HEK293 (cell line): ENCODE results near the gene C2CD4A.

ENCODE experiments used
- CTCF ChIA-PET: fragments of 350-600 bp; formaldehyde crosslinking; extraction: SDS; loops from one replicate; lab custom pipeline; 2021; ENCODE audit warnings: antibody characterized with exemption; lab: Yijun Ruan, JAX
- POLR2A ChIA-PET: fragments of 300-600 bp; formaldehyde crosslinking; extraction: SDS; loops from one replicate; lab custom pipeline; 2020; ENCODE audit warnings: antibody characterized with exemption, inconsistent platforms; lab: Yijun Ruan, JAX
- H3K27ac ChIP-seq: fragments of 200-500 bp; sonication (Bioruptor generic); 2 replicates; pipeline ENCODE4 v1.5.1; 2014; ENCODE audit warnings: low read depth, low read length, control low read depth, inconsistent platforms; ENCODE audit errors: extremely low read depth
- H3K36me3 ChIP-seq, 2 experiments: fragments of 200-500 bp in 1 of 2; sonication (Bioruptor generic) in 1 of 2; 1 replicate in 1 of 2; 2 replicates in 1 of 2; pipeline ENCODE4 v1.5.1; 2014 to 2017; ENCODE audit warnings: inconsistent platforms in 2 of 2, low read length in 2 of 2; ENCODE audit not compliant: control insufficient read depth in 2 of 2, insufficient read depth in 1 of 2
- H3K4me1 ChIP-seq: fragments of 200-500 bp; sonication (Bioruptor generic); 2 replicates; pipeline ENCODE4 v1.5.1; 2014; ENCODE audit warnings: mild to moderate bottlenecking, low read length, inconsistent platforms; ENCODE audit not compliant: control insufficient read depth, insufficient read depth
- H3K4me3 ChIP-seq: 2 replicates; pipeline ENCODE4 v1.5.1; 2011; ENCODE audit warnings: low read depth, mild to moderate bottlenecking, control low read depth, low read length, moderate library complexity
- H3K9me3 ChIP-seq: fragments of 200-500 bp; sonication (Bioruptor generic); 2 replicates; pipeline ENCODE4 v1.5.1; 2014; ENCODE audit warnings: low read depth, low read length, inconsistent platforms; ENCODE audit not compliant: control insufficient read depth, insufficient read depth
- AEBP2 ChIP-seq: fragments of 450-650 bp; formaldehyde crosslinking; IDR thresholded peaks from 2 replicates; pipeline ENCODE4 v1.5.1; 2016; ENCODE audit warnings: missing biosample characterization, missing genetic modification characterization, borderline replicate concordance
- EGR2 ChIP-seq: fragments of 450-650 bp; formaldehyde crosslinking; IDR thresholded peaks from 2 replicates; pipeline ENCODE4 v1.5.1; 2016; ENCODE audit warnings: low read depth, missing biosample characterization, missing genetic modification characterization
- ELK4 ChIP-seq: IDR thresholded peaks from 2 replicates; pipeline ENCODE4 v1.6.1; 2011; ENCODE audit warnings: mild to moderate bottlenecking, low read depth, low read length, borderline replicate concordance
- MEIS1 ChIP-seq: sonication (generic); formaldehyde crosslinking; IDR thresholded peaks from 2 replicates; pipeline ENCODE4 v1.8.1; 2022; ENCODE audit warnings: missing genetic modification reagents, mild to moderate bottlenecking, borderline replicate concordance
- PRDM6 ChIP-seq: fragments of 450-650 bp; formaldehyde crosslinking; IDR thresholded peaks from 2 replicates; pipeline ENCODE4 v1.5.1; 2017; ENCODE audit warnings: missing biosample characterization, missing genetic modification characterization
- SCRT1 ChIP-seq: fragments of 450-650 bp; formaldehyde crosslinking; IDR thresholded peaks from 2 replicates; pipeline ENCODE4 v1.5.1; 2016; ENCODE audit warnings: missing biosample characterization, missing genetic modification characterization, borderline replicate concordance
- SCRT2 ChIP-seq: fragments of 450-650 bp; formaldehyde crosslinking; IDR thresholded peaks from 2 replicates; pipeline ENCODE4 v1.5.1; 2016; ENCODE audit warnings: missing biosample characterization, missing genetic modification characterization
- SETDB1 ChIP-seq: IDR thresholded peaks from one replicate; pipeline ENCODE4 v1.6.1; 2017; ENCODE audit warnings: mild to moderate bottlenecking, low read length, moderate library complexity, mixed read lengths; ENCODE audit not compliant: insufficient read length
- TRIM28 ChIP-seq: IDR thresholded peaks from 2 replicates; pipeline ENCODE4 v1.6.1; 2011; ENCODE audit warnings: low read length, control low read depth, borderline replicate concordance
- ZEB2 ChIP-seq: fragments of 450-650 bp; formaldehyde crosslinking; IDR thresholded peaks from 2 replicates; pipeline ENCODE4 v1.5.1; 2016; ENCODE audit warnings: missing biosample characterization, missing genetic modification characterization
- ZNF280C ChIP-seq: fragments of 450-650 bp; formaldehyde crosslinking; IDR thresholded peaks from 2 replicates; pipeline ENCODE4 v1.5.1; 2016; ENCODE audit warnings: missing biosample characterization, missing genetic modification characterization
- ZNF335 ChIP-seq: fragments of 450-650 bp; formaldehyde crosslinking; conservative IDR thresholded peaks from 2 replicates; pipeline ENCODE4 v1.5.1; 2016; ENCODE audit warnings: missing biosample characterization, missing genetic modification characterization
- ZNF530 ChIP-seq: fragments of 450-650 bp; formaldehyde crosslinking; IDR thresholded peaks from 2 replicates; pipeline ENCODE4 v1.5.1; 2016; ENCODE audit warnings: low read depth, missing biosample characterization, missing genetic modification characterization
- ZNF560 ChIP-seq: fragments of 450-650 bp; formaldehyde crosslinking; IDR thresholded peaks from 2 replicates; pipeline ENCODE4 v1.5.1; 2017; ENCODE audit warnings: missing biosample characterization, missing genetic modification characterization, borderline replicate concordance
- ZNF792 ChIP-seq: fragments of 450-650 bp; formaldehyde crosslinking; IDR thresholded peaks from 2 replicates; pipeline ENCODE4 v1.5.1; 2016; ENCODE audit warnings: missing biosample characterization, missing genetic modification characterization
- TF ChIP-seq, protein P1 (sequence below): fragments of 450-650 bp; IDR thresholded peaks from 2 replicates; pipeline ENCODE4 v1.5.1; 2018; ENCODE audit warnings: missing biosample characterization, mild to moderate bottlenecking, missing genetic modification characterization
- TF ChIP-seq, protein P2 (sequence below): fragments of 450-650 bp; formaldehyde crosslinking; IDR thresholded peaks from 2 replicates; pipeline ENCODE4 v1.5.1; 2017; ENCODE audit warnings: missing biosample characterization, missing genetic modification characterization

The C2CD4A gene

DNA sequence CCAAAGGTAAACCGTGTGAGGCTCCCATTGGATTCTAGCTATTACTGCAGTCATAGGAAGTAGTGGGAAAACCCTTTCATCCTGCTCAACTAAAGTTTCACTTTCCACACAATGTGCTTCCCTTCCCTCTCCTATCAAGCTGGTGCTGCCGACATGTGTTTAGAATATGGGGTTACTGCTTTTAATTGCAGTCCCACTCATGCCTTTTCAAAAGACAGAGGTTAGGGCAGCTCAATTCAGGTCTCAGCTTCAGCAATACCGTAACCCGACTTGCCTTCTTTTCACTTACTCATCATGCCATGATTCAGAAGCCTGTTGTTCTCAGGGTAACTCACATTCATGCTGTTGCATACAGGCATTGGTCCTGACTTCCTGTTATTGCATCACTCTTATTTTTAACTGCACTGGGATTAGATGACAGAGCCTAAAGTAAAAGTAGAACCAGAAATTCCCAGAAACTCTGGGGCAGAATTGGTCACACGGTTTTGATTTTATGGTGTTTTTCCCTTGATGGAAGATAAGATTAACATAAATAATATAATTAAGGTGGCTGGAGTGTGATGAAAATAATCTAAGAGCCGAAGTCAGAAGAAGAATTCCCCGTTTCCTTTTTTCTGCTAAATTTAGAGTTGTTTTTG, 52.6 kb downstream of the C2CD4A start:
- ChIA-PET POLR2A (no interaction called here), CTCF (no interaction called here)
- Histone ChIP-seq H3K27ac (no peak overlapping the region), H3K9me3 (no peaks in the 10 kb centered on the region), H3K4me1 (no peaks in the 10 kb centered on the region), H3K4me3 (no peak overlapping the region), H3K36me3 (no peaks in the 10 kb centered on the region)
- TF ChIP-seq EGR2 = no peak
- TF ChIP-seq SCRT2 = peak; percentile 90
- TF ChIP-seq PRDM6 (tag by site-specific recombination) = 0 out of 2 replicates have a peak, but pooled peaks have one; percentile 17
- no peak for TF ChIP-seq ZNF280C (tag by site-specific recombination)
- no peak for TF ChIP-seq ZNF792 (tag by site-specific recombination)
- TF ChIP-seq, protein P1, sequence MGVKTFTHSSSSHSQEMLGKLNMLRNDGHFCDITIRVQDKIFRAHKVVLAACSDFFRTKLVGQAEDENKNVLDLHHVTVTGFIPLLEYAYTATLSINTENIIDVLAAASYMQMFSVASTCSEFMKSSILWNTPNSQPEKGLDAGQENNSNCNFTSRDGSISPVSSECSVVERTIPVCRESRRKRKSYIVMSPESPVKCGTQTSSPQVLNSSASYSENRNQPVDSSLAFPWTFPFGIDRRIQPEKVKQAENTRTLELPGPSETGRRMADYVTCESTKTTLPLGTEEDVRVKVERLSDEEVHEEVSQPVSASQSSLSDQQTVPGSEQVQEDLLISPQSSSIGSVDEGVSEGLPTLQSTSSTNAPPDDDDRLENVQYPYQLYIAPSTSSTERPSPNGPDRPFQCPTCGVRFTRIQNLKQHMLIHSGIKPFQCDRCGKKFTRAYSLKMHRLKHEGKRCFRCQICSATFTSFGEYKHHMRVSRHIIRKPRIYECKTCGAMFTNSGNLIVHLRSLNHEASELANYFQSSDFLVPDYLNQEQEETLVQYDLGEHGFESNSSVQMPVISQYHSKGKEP (tag by site-specific recombination) = 0 out of 2 replicates have a peak, but pooled peaks have one; percentile 35
- no peak for TF ChIP-seq ZNF530 (tag by site-specific recombination)
- TF ChIP-seq, protein P2, sequence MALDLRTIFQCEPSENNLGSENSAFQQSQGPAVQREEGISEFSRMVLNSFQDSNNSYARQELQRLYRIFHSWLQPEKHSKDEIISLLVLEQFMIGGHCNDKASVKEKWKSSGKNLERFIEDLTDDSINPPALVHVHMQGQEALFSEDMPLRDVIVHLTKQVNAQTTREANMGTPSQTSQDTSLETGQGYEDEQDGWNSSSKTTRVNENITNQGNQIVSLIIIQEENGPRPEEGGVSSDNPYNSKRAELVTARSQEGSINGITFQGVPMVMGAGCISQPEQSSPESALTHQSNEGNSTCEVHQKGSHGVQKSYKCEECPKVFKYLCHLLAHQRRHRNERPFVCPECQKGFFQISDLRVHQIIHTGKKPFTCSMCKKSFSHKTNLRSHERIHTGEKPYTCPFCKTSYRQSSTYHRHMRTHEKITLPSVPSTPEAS = no peak
- no peak for TF ChIP-seq ELK4
- 0 out of 2 replicates have a peak, but pooled peaks have one; percentile 28 for TF ChIP-seq SCRT1 (tag by site-specific recombination)
- TF ChIP-seq AEBP2 = no peak
- TF ChIP-seq ZNF560 (tag by site-specific recombination) = no peak
- peak; percentile 64 for TF ChIP-seq ZNF335 (tag by site-specific recombination)
- no peak for TF ChIP-seq ZEB2
- TF ChIP-seq MEIS1 (CRISPR knock-in tag) = no peak
- peak; percentile 91; the same call in 1 of the 2 replicates for TF ChIP-seq TRIM28
- TF ChIP-seq SETDB1 = peak; percentile 64
